Uterus (tissue), 4 donors: Measurements from ENCODE around the gene CA4. TPM values are rescaled to one million over a fixed set of nuclear protein-coding genes. Genes with fewer than 3 reads are reported as not detected.

ENCODE experiments used
- DNase-seq, 2 donors: peaks; one replicate each; pipeline ENCODE4 v3.0.0-alpha.2; 2019 to 2020
- H3K27ac ChIP-seq, 2 donors: fragments of 200-600 bp; sonication (generic); 1 replicate in 1 of 2; 2 replicates in 1 of 2; pipeline ENCODE4 v1.5.1; 2016 to 2018
- H3K27me3 ChIP-seq, 2 donors: fragments of 200-600 bp; sonication (generic); one replicate each; pipeline ENCODE4 v1.5.1; 2018 to 2019; ENCODE audit warnings: control low read depth in 1 of 2
- H3K36me3 ChIP-seq, 2 donors: fragments of 200-600 bp; sonication (generic); one replicate each; pipeline ENCODE4 v1.5.1; 2019; ENCODE audit warnings: control low read depth in 1 of 2
- H3K4me1 ChIP-seq, 2 donors: fragments of 200-600 bp; sonication (generic); one replicate each; pipeline ENCODE4 v1.5.1; 2018 to 2019; ENCODE audit warnings: control low read depth in 1 of 2
- H3K4me3 ChIP-seq, 2 donors: fragments of 200-600 bp; sonication (generic); 1 replicate in 1 of 2; 2 replicates in 1 of 2; pipeline ENCODE4 v1.5.1; 2018 to 2019; ENCODE audit warnings: mild to moderate bottlenecking in 1 of 2
- H3K9me3 ChIP-seq, 2 donors: fragments of 200-600 bp; sonication (generic); one replicate each; pipeline ENCODE4 v1.5.1; 2019; ENCODE audit warnings: control low read depth in 1 of 2
- POLR2A ChIP-seq, 2 donors: fragments of 450-650 bp; IDR thresholded peaks; one replicate each; pipeline ENCODE4 v1.6.1; 2016; ENCODE audit warnings: antibody characterized with exemption in 2 of 2, mild to moderate bottlenecking in 1 of 2, moderate library complexity in 1 of 2
- intact Hi-C: fragments of 100-400 bp; cut with DNase I; formaldehyde crosslinking; loops from one replicate; pipeline ENCODE4 v1.15.1; 2023; ENCODE audit warnings: low total_unique reads
- total RNA-seq, 4 donors: library from RNA; depleted of rRNA in 3 of 4; stranded (reverse); fragments of >200 nt in 3 of 4; gene quantifications; one replicate each; pipeline versions ENCODE4 v1.1.0 to v1.2.4, GENCODE V29; 2014 to 2023
- TF ChIP-seq, protein P1 (sequence below), 4 experiments: fragments of 200-600 bp in 2 of 4; fragments of 450-650 bp in 2 of 4; sonication (generic) in 2 of 4; IDR thresholded peaks; one replicate each; pipeline ENCODE4 v1.5.1; 2016 to 2019; ENCODE audit warnings: antibody characterized with exemption in 4 of 4, mild to moderate bottlenecking in 2 of 4, moderate library complexity in 1 of 4
- donor health status: DM: yes; HTN: yes; CAD: no.

CA4 gene
- total RNA-seq, 4 donors from 2014 or later: 2.6 to 22.5 (median 11.0) TPM

DNA sequence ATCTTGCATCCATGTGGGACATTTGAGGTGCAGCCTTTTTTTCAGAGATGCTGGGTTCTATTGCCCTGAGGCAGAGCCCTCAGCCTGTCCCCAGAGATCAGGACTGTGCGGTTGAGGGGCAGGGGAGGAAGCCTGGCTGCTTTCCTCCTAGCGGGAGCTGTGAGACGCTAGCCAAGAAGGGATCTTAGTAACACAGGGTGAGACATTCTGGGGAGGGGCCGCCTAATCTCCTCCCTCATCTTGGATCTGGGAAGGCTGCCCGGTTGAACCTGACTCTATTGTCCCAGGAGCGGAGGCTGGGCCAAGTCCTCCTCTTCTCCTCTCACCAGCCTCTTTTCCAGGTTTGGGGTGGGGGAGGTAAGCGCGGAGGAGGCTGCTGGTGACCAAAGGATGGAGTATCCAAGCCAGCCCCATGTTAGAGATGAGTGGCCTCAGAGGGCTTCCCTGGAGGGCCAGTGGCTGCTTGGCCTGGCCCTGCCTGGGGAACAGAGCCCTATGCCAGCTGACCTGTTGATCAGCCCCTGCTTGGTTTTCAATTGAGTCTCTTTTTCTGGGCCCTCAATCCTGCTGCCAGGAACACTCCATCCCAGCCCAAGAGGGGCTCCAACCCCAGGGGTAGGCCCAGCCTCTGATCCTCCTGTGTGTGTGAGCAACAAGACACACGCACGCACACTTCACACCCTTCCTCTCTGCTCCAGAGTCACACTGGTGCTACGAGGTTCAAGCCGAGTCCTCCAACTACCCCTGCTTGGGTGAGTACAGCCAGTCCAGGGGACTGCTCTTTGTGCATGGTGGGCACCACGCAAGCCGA lies 5.0 kb downstream of the CA4 start:
- no peaks in the 10 kb centered on the region for H3K36me3 ChIP-seq
- H3K27me3 ChIP-seq: peaks cover 4 to 9% of the 10 kb centered on the region in 2 donors
- no peaks in the 10 kb centered on the region for H3K9me3 ChIP-seq
- peak in 1 of 2 donors; percentile 33 for DNase-seq
- H3K27ac ChIP-seq: peak overlapping the region in 1 of 2 donors; percentile 36
- no peak overlapping the region for H3K4me3 ChIP-seq
- TF ChIP-seq POLR2A (IDR thresholded peaks at IDR 0.05): no peak
- TF ChIP-seq, protein P1, sequence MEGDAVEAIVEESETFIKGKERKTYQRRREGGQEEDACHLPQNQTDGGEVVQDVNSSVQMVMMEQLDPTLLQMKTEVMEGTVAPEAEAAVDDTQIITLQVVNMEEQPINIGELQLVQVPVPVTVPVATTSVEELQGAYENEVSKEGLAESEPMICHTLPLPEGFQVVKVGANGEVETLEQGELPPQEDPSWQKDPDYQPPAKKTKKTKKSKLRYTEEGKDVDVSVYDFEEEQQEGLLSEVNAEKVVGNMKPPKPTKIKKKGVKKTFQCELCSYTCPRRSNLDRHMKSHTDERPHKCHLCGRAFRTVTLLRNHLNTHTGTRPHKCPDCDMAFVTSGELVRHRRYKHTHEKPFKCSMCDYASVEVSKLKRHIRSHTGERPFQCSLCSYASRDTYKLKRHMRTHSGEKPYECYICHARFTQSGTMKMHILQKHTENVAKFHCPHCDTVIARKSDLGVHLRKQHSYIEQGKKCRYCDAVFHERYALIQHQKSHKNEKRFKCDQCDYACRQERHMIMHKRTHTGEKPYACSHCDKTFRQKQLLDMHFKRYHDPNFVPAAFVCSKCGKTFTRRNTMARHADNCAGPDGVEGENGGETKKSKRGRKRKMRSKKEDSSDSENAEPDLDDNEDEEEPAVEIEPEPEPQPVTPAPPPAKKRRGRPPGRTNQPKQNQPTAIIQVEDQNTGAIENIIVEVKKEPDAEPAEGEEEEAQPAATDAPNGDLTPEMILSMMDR (IDR thresholded peaks at IDR 0.05): no peak
- peaks cover 0 to 7% of the 10 kb centered on the region in 2 donors for H3K4me1 ChIP-seq
- intact Hi-C loops: no loop called here

DNA sequence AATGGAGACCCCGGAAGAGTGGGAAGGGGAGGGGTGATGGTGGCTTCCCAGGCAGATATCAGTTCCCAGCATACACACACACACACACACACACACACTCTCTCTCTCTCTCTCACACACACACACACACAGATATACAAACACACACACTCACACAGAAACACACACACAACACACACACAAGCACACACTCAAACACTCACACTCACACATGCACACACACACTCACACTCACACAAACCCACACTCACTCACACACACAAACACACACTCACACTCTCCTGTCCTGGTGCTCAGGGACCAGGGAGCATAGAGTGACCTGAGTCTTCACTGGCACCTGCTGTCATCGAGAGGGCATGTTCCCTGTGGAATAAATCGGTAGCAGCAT lies 5.6 kb downstream of the CA4 start:
- intact Hi-C loops: no loop called here
- peak overlapping the region in 1 of 2 donors; percentile 36 for H3K27ac ChIP-seq
- H3K9me3 ChIP-seq: no peaks in the 10 kb centered on the region
- no peaks in the 10 kb centered on the region for H3K36me3 ChIP-seq
- peaks cover 0 to 7% of the 10 kb centered on the region in 2 donors for H3K4me1 ChIP-seq
- DNase-seq: no peak
- peaks cover 0 to 9% of the 10 kb centered on the region in 2 donors for H3K27me3 ChIP-seq
- H3K4me3 ChIP-seq: no peak overlapping the region
- TF ChIP-seq, protein P1 (IDR thresholded peaks at IDR 0.05): no peak
- TF ChIP-seq POLR2A (IDR thresholded peaks at IDR 0.05): no peak

DNA sequence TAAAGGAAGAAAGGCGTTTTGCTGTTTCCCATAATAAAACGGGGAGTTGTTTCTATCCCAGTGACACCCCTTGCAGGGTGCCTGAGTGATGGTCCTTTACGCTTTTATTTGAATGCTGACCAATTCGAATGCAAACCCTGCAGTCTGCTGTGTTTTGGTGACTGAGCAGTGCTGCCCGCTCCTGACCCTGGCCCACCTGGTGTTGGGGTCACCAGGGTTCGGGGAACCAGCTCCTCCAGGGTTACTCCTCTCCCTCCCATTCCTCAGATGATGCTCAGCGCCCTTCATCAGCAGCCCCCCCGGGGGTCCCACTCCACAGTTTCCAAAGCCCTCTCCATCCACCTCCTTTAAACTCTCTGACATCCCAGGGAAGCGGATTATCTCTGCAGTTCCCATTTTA lies 6.0 kb downstream of the CA4 start:
- H3K36me3 ChIP-seq: no peaks in the 10 kb centered on the region
- intact Hi-C loops: no loop called here
- H3K4me1 ChIP-seq: peaks cover 0 to 7% of the 10 kb centered on the region in 2 donors
- peaks cover 0 to 6% of the 10 kb centered on the region in 2 donors for H3K27me3 ChIP-seq
- no peak for TF ChIP-seq POLR2A (IDR thresholded peaks at IDR 0.05)
- TF ChIP-seq, protein P1 (IDR thresholded peaks at IDR 0.05): no peak
- DNase-seq: no peak
- H3K4me3 ChIP-seq: no peak overlapping the region
- H3K27ac ChIP-seq: no peak overlapping the region
- H3K9me3 ChIP-seq: no peaks in the 10 kb centered on the region

DNA sequence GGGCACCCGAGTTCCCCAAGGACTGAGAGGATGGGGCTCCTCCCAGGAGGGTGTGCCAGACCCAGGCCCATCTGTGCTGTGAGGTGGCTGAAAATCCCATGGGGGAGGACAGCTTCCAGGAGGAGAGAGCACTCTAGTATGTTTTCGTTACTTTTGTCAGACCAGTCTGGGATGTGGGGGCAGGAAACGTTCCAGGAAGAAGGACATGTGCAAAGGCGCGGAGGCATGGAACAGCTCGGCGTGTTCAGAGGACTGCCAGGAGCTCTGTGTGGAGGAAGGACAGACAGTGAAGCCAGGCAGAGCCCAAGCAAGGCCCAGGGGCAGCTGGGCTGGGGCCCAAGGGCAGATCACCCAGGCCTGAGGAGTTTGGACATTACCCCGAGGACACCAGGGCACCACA lies 7.0 kb downstream of the CA4 start:
- Histone ChIP-seq H3K27ac (no peak overlapping the region), H3K9me3 (no peaks in the 10 kb centered on the region), H3K27me3 (no peaks in the 10 kb centered on the region), H3K4me1 (peaks cover 0 to 7% of the 10 kb centered on the region in 2 donors), H3K4me3 (no peak overlapping the region), H3K36me3 (no peaks in the 10 kb centered on the region)
- intact Hi-C loops: no loop called here
- DNase-seq: no peak
- TF ChIP-seq, protein P1 (IDR thresholded peaks at IDR 0.05): no peak
- no peak for TF ChIP-seq POLR2A (IDR thresholded peaks at IDR 0.05)

DNA sequence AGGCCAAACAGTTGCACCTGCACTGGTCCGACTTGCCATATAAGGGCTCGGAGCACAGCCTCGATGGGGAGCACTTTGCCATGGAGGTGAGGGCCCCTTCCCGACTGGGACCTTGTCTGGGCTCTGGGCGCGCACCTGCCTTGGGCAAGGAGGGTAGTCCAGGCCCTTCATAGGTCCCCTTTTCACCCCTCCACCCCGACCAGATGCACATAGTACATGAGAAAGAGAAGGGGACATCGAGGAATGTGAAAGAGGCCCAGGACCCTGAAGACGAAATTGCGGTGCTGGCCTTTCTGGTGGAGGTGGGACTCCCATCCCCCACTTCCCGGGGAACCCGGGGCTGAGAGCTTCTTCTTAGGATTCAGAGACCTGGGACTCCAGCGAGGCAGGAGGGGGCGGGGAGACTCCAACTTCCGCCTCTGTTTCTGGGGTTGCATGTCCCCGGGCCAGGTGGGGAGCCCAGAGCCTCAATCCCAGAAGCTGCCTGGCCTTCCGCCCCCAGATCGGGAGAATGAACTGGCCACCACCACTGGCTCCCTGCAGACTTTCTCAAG lies 7.8 kb downstream of the CA4 start:
- Histone ChIP-seq H3K27me3 (no peaks in the 10 kb centered on the region), H3K9me3 (no peaks in the 10 kb centered on the region), H3K4me1 (peaks cover 0 to 7% of the 10 kb centered on the region in 2 donors), H3K4me3 (no peak overlapping the region), H3K36me3 (no peaks in the 10 kb centered on the region), H3K27ac (no peak overlapping the region)
- intact Hi-C loops: no loop called here
- no peak for DNase-seq
- TF ChIP-seq, protein P1 (IDR thresholded peaks at IDR 0.05): no peak
- TF ChIP-seq POLR2A (IDR thresholded peaks at IDR 0.05): no peak
